HepG2 (cell line): Measurements from ENCODE around the gene SCFD2. TPM values are rescaled to one million over a fixed set of nuclear protein-coding genes. Genes with fewer than 3 reads are reported as not detected.

Source experiments
- CBX2 ChIP-seq, 2 experiments: fragments of 200-600 bp in 1 of 2; sonication (generic); formaldehyde crosslinking in 1 of 2; IDR thresholded peaks; 2 replicates each; pipeline versions ENCODE4 v1.7.0 to v1.8.1; 2018 to 2022; ENCODE audit warnings: low read depth in 2 of 2, low read length in 1 of 2, mild to moderate bottlenecking in 1 of 2, missing genetic modification reagents in 1 of 2
- FOXJ3 ChIP-seq: sonication (generic); formaldehyde crosslinking; IDR thresholded peaks from 2 replicates; pipeline ENCODE4 v1.4.0; 2020; ENCODE audit warnings: missing genetic modification reagents, mild to moderate bottlenecking, borderline replicate concordance
- HDAC1 ChIP-seq: sonication (generic); formaldehyde crosslinking; IDR thresholded peaks from 2 replicates; pipeline ENCODE4 v1.5.1; 2020; ENCODE audit warnings: mild to moderate bottlenecking, missing genetic modification reagents
- NFKBIZ ChIP-seq: IDR thresholded peaks from 2 replicates; pipeline ENCODE4 v1.6.1; 2018; ENCODE audit warnings: missing genetic modification reagents, missing compliant biosample characterization
- NONO ChIP-seq, 2 experiments: fragments of 450-650 bp in 1 of 2; sonication (generic) in 1 of 2; formaldehyde crosslinking in 1 of 2; IDR thresholded peaks in 1 of 2; conservative IDR thresholded peaks in 1 of 2; 2 replicates each; pipeline versions ENCODE4 v1.6.1 to v1.8.0; 2017 to 2022; ENCODE audit warnings: mild to moderate bottlenecking in 1 of 2, missing genetic modification reagents in 1 of 2, moderate library complexity in 1 of 2
- NR3C1 ChIP-seq: sonication (generic); formaldehyde crosslinking; IDR thresholded peaks from 2 replicates; pipeline ENCODE4 v1.4.0; 2020; ENCODE audit warnings: missing genetic modification reagents
- PAXIP1 ChIP-seq: sonication (generic); formaldehyde crosslinking; conservative IDR thresholded peaks from 2 replicates; pipeline ENCODE4 v1.4.0; 2020; ENCODE audit warnings: mild to moderate bottlenecking, missing genetic modification reagents, moderate library complexity
- RERE ChIP-seq: IDR thresholded peaks from 2 replicates; pipeline ENCODE4 v1.6.1; 2016; ENCODE audit warnings: low read depth, missing genetic modification reagents, missing compliant biosample characterization
- SOX6 ChIP-seq, 2 experiments: fragments of 450-650 bp in 1 of 2; sonication (generic) in 1 of 2; formaldehyde crosslinking in 1 of 2; IDR thresholded peaks; 2 replicates each; pipeline versions ENCODE4 v1.4.0 to v1.6.1; 2017 to 2020; ENCODE audit warnings: antibody characterized with exemption in 1 of 2, mild to moderate bottlenecking in 1 of 2, missing genetic modification reagents in 1 of 2
- TCF12 ChIP-seq, 2 experiments: fragments of 450-650 bp in 1 of 2; sonication (generic) in 1 of 2; formaldehyde crosslinking in 1 of 2; IDR thresholded peaks; 2 replicates each; pipeline versions ENCODE4 v1.6.1 to v1.8.0; 2017 to 2022; ENCODE audit warnings: antibody characterized with exemption in 1 of 2, mild to moderate bottlenecking in 1 of 2, missing genetic modification reagents in 1 of 2, moderate library complexity in 1 of 2
- polyA plus RNA-seq, 8 experiments: library from polyadenylated mRNA; depleted of rRNA in 3 of 8; stranded (reverse) in 7 of 8; unstranded in 1 of 8; fragments of >200 nt; fragmentation: Illumina TruSeq in 4 of 8; extraction: Trizol in 4 of 8; gene quantifications; 2 replicates each; pipeline versions ENCODE4 v1.2.1 to v1.2.3, GENCODE V29; 2011 to 2016; ENCODE audit warnings: low read depth in 4 of 8, missing spikeins in 1 of 8, mixed read lengths in 1 of 8; ENCODE audit not compliant: insufficient read depth in 1 of 8
- total RNA-seq, 5 experiments: library from RNA; depleted of rRNA; stranded (reverse); fragments of >200 nt; fragmentation: Illumina TruSeq; extraction: Trizol; gene quantifications; 2 replicates each; pipeline ENCODE4 v1.2.3, GENCODE V29; 2016; ENCODE audit warnings: low read depth in 1 of 5
- TF ChIP-seq, protein P1 (sequence below): sonication (generic); formaldehyde crosslinking; IDR thresholded peaks from 2 replicates; pipeline ENCODE4 v1.4.0; 2020; ENCODE audit warnings: missing genetic modification reagents, low read depth, mild to moderate bottlenecking, borderline replicate concordance
- TF ChIP-seq, protein P2 (sequence below): IDR thresholded peaks from 2 replicates; pipeline ENCODE4 v1.6.1; 2012; ENCODE audit warnings: low read depth, low read length, improper control_type of control experiment
- TF ChIP-seq, protein P3 (sequence below): IDR thresholded peaks from 2 replicates; pipeline ENCODE4 v1.6.1; 2018; ENCODE audit warnings: missing genetic modification reagents, mild to moderate bottlenecking, missing compliant biosample characterization

SCFD2 gene
- total and polyA plus RNA-seq, 2 of the 13 experiments (the other 11 are each of a cell fraction or from before 2014, with no cell fraction given), result 4.6 to 15.6 TPM

GRCh38 chr4:53105313-53105712 is 260.5 kb downstream of the SCFD2 start (continued):
- TF ChIP-seq RERE (peak; percentile 42; the same call in 1 of the 2 replicates), NFKBIZ (CRISPR knock-in tag) (peak; percentile 70; the same call in 1 of the 2 replicates), SOX6 (IDR thresholded peaks at IDR 0.05) (no peak), SOX6 (CRISPR knock-in tag; IDR thresholded peaks at IDR 0.05) (peak; percentile 79), TCF12 (IDR thresholded peaks at IDR 0.05) (no peak), TCF12 (CRISPR knock-in tag; IDR thresholded peaks at IDR 0.05) (no peak), CBX2 (IDR thresholded peaks at IDR 0.05; ENCODE audit: low read depth, low read length) (no peak), CBX2 (CRISPR knock-in tag; IDR thresholded peaks at IDR 0.05; ENCODE audit: low read depth) (no peak), NONO (IDR thresholded peaks at IDR 0.05) (no peak), NONO (CRISPR knock-in tag; conservative IDR thresholded peaks at IDR 0.05) (peak; percentile 66), HDAC1 (CRISPR knock-in tag) (peak; percentile 61; the same call in 1 of the 2 replicates), FOXJ3 (CRISPR knock-in tag) (peak; percentile 92), NR3C1 (CRISPR knock-in tag) (no peak), PAXIP1 (CRISPR knock-in tag) (peak; percentile 96)
- TF ChIP-seq, protein P1, sequence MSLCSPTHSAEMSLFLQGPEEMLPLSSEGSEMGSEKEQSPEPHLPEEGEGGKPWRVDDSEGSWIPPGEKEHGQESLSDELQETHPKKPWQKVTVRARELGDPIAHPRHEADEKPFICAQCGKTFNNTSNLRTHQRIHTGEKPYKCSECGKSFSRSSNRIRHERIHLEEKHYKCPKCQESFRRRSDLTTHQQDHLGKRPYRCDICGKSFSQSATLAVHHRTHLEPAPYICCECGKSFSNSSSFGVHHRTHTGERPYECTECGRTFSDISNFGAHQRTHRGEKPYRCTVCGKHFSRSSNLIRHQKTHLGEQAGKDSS (CRISPR knock-in tag), result no peak
- TF ChIP-seq, protein P2, sequence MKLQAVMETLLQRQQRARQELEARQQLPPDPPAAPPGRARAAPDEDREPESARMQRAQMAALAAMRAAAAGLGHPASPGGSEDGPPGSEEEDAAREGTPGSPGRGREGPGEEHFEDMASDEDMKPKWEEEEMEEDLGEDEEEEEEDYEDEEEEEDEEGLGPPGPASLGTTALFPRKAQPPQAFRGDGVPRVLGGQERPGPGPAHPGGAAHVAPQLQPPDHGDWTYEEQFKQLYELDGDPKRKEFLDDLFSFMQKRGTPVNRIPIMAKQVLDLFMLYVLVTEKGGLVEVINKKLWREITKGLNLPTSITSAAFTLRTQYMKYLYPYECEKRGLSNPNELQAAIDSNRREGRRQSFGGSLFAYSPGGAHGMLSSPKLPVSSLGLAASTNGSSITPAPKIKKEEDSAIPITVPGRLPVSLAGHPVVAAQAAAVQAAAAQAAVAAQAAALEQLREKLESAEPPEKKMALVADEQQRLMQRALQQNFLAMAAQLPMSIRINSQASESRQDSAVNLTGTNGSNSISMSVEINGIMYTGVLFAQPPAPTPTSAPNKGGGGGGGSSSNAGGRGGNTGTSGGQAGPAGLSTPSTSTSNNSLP, result no peak
- TF ChIP-seq, protein P3, sequence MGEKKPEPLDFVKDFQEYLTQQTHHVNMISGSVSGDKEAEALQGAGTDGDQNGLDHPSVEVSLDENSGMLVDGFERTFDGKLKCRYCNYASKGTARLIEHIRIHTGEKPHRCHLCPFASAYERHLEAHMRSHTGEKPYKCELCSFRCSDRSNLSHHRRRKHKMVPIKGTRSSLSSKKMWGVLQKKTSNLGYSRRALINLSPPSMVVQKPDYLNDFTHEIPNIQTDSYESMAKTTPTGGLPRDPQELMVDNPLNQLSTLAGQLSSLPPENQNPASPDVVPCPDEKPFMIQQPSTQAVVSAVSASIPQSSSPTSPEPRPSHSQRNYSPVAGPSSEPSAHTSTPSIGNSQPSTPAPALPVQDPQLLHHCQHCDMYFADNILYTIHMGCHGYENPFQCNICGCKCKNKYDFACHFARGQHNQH (CRISPR knock-in tag), result peak; percentile 64
